WTC11 (cell line): ENCODE measurements around the gene SGIP1. TPM values are rescaled to one million over a fixed set of nuclear protein-coding genes. Genes with fewer than 3 reads are reported as not detected.
A peak's percentile ranks its signal among the peaks of the same experiment; 100 is the strongest.

ENCODE experiments used
- ATAC-seq: fragments of 200-7000 bp; cut with Tn5 transposase; 2 replicates; pipeline ENCODE4 v1.10.0; 2021; ENCODE audit warnings: mild to moderate bottlenecking, moderate library complexity
- CTCF ChIA-PET: fragments of 300-600 bp; sonication (Branson Sonifier 250); formaldehyde crosslinking; loops from one replicate; lab custom pipeline; 2021; ENCODE audit warnings: antibody characterized with exemption; lab: Charles Lee
- POLR2A ChIA-PET: fragments of 350-600 bp; sonication (Branson Sonifier 250); formaldehyde crosslinking; loops from one replicate; lab custom pipeline; 2021; ENCODE audit warnings: antibody characterized with exemption; lab: Charles Lee
- DNase-seq: peaks from one replicate; pipeline ENCODE4 v3.0.0; 2021; ENCODE audit warnings: low spot score
- H3K27ac Mint-ChIP-seq: 2 replicates; pipeline ENCODE4 v1.8.0; 2021; ENCODE audit warnings: mixed read lengths
- H3K27me3 Mint-ChIP-seq: 2 replicates; pipeline ENCODE4 v1.8.0; 2021; ENCODE audit warnings: low read depth, mild to moderate bottlenecking, moderate library complexity, mixed read lengths
- H3K36me3 Mint-ChIP-seq: 2 replicates; pipeline ENCODE4 v1.8.0; 2021; ENCODE audit warnings: mixed read lengths
- H3K4me1 Mint-ChIP-seq: 2 replicates; pipeline ENCODE4 v1.8.0; 2022; ENCODE audit warnings: mixed read lengths
- H3K4me3 Mint-ChIP-seq: 2 replicates; pipeline ENCODE4 v1.8.0; 2021; ENCODE audit warnings: mild to moderate bottlenecking, moderate library complexity, mixed read lengths
- H3K9me3 Mint-ChIP-seq: 2 replicates; pipeline ENCODE4 v1.8.0; 2021; ENCODE audit warnings: mixed read lengths
- E2F1 ChIP-seq: sonication (generic); formaldehyde crosslinking; IDR thresholded peaks from 2 replicates; pipeline ENCODE4 v1.8.0; 2022; ENCODE audit warnings: mild to moderate bottlenecking, missing genetic modification reagents
- ESRRA ChIP-seq: sonication (generic); formaldehyde crosslinking; IDR thresholded peaks from 2 replicates; pipeline ENCODE4 v1.8.1; 2022; ENCODE audit warnings: mild to moderate bottlenecking, missing genetic modification reagents, borderline replicate concordance
- FOXJ3 ChIP-seq: sonication (generic); formaldehyde crosslinking; IDR thresholded peaks from 2 replicates; pipeline ENCODE4 v1.9.0; 2021; ENCODE audit warnings: missing genetic modification reagents, mild to moderate bottlenecking, borderline replicate concordance
- FOXP1 ChIP-seq: sonication (generic); formaldehyde crosslinking; IDR thresholded peaks from 2 replicates; pipeline ENCODE4 v1.8.0; 2022; ENCODE audit warnings: missing genetic modification reagents, mild to moderate bottlenecking, moderate library complexity, borderline replicate concordance
- IRF2 ChIP-seq: sonication (generic); formaldehyde crosslinking; IDR thresholded peaks from 2 replicates; pipeline ENCODE4 v1.8.0; 2022; ENCODE audit warnings: low read depth, missing genetic modification reagents, borderline replicate concordance
- MXD4 ChIP-seq: fragments of 250-450 bp; sonication (Bioruptor Pico); IDR thresholded peaks from 2 replicates; pipeline ENCODE4 v1.8.0; 2021; ENCODE audit warnings: mild to moderate bottlenecking, moderate library complexity, borderline replicate concordance
- NFATC4 ChIP-seq: fragments of 250-450 bp; sonication (Bioruptor Pico); IDR thresholded peaks from 2 replicates; pipeline ENCODE4 v1.9.0; 2021; ENCODE audit warnings: mild to moderate bottlenecking
- PRDM15 ChIP-seq: sonication (generic); formaldehyde crosslinking; IDR thresholded peaks from 2 replicates; pipeline ENCODE4 v1.8.0; 2022; ENCODE audit warnings: missing genetic modification reagents
- PRRX2 ChIP-seq: fragments of 250-450 bp; sonication (Bioruptor Pico); IDR thresholded peaks from 2 replicates; pipeline ENCODE4 v1.8.0; 2021; ENCODE audit warnings: mild to moderate bottlenecking
- USF2 ChIP-seq: sonication (generic); formaldehyde crosslinking; IDR thresholded peaks from 2 replicates; pipeline ENCODE4 v1.8.1; 2023; ENCODE audit warnings: mild to moderate bottlenecking, missing genetic modification reagents, moderate library complexity
- ZBTB21 ChIP-seq: sonication (generic); formaldehyde crosslinking; IDR thresholded peaks from 2 replicates; pipeline ENCODE4 v1.8.1; 2023; ENCODE audit warnings: mild to moderate bottlenecking, missing genetic modification reagents, borderline replicate concordance
- ZBTB43 ChIP-seq: sonication (generic); formaldehyde crosslinking; IDR thresholded peaks from 2 replicates; pipeline ENCODE4 v1.8.1; 2023; ENCODE audit warnings: mild to moderate bottlenecking, missing genetic modification reagents
- ZNF317 ChIP-seq: sonication (generic); formaldehyde crosslinking; IDR thresholded peaks from 2 replicates; pipeline ENCODE4 v1.8.1; 2023; ENCODE audit warnings: low read depth, mild to moderate bottlenecking, moderate library complexity, missing genetic modification reagents, borderline replicate concordance
- total RNA-seq: library from RNA; stranded (reverse); gene quantifications from 3 replicates; pipeline ENCODE4 v1.2.3, GENCODE V29; 2021
- TF ChIP-seq, protein P1 (sequence below): sonication (generic); formaldehyde crosslinking; IDR thresholded peaks from 2 replicates; pipeline ENCODE4 v1.8.1; 2023; ENCODE audit warnings: mild to moderate bottlenecking, moderate library complexity, missing genetic modification reagents
- TF ChIP-seq, protein P2 (sequence below): sonication (generic); formaldehyde crosslinking; IDR thresholded peaks from 2 replicates; pipeline ENCODE4 v1.8.1; 2022; ENCODE audit warnings: mild to moderate bottlenecking, moderate library complexity, missing genetic modification reagents

Gene SGIP1
- total RNA-seq, 1 experiment from 2014 or later = 3.9 TPM

- TF ChIP-seq ZNF317 (CRISPR knock-in tag) (no peak), PRRX2 (no peak), ZBTB43 (CRISPR knock-in tag) (no peak), ZBTB21 (no peak), ESRRA (CRISPR knock-in tag) (no peak), MXD4 (no peak), IRF2 (CRISPR knock-in tag) (no peak), NFATC4 (CRISPR knock-in tag) (no peak), E2F1 (no peak)
- TF ChIP-seq, protein P1, sequence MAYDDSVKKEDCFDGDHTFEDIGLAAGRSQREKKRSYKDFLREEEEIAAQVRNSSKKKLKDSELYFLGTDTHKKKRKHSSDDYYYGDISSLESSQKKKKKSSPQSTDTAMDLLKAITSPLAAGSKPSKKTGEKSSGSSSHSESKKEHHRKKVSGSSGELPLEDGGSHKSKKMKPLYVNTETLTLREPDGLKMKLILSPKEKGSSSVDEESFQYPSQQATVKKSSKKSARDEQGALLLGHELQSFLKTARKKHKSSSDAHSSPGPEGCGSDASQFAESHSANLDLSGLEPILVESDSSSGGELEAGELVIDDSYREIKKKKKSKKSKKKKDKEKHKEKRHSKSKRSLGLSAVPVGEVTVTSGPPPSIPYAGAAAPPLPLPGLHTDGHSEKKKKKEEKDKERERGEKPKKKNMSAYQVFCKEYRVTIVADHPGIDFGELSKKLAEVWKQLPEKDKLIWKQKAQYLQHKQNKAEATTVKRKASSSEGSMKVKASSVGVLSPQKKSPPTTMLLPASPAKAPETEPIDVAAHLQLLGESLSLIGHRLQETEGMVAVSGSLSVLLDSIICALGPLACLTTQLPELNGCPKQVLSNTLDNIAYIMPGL (CRISPR knock-in tag) = no peak
- ChIA-PET CTCF (no interaction called here), POLR2A (interaction anchor here (0.6 kb wide), 1 partner anchor 1025 kb away, joined by 3 read pairs; no protein-coding TSS in a partner anchor)
- peaks cover 38% of the 10 kb centered on the region for H3K4me1 Mint-ChIP-seq
- H3K36me3 Mint-ChIP-seq = peaks cover 3% of the 10 kb centered on the region; the same call in 1 of the 2 replicates
- no peak overlapping the region for H3K27ac Mint-ChIP-seq
- H3K9me3 Mint-ChIP-seq = peaks cover 3% of the 10 kb centered on the region
- peak overlapping the region; percentile 97 for H3K4me3 Mint-ChIP-seq
- DNase-seq (no peak), ATAC-seq (no peak)
- H3K27me3 Mint-ChIP-seq = peaks cover 32% of the 10 kb centered on the region
These were observed 1.7 kb upstream of the SGIP1 start for GRCh38 chr1:66532214-66532613.

- no peaks in the 10 kb centered on the region for H3K9me3 Mint-ChIP-seq
- peak overlapping the region; percentile 97 for H3K4me3 Mint-ChIP-seq
- ChIA-PET POLR2A (interaction anchor here (0.6 to 1.1 kb wide), 2 partner anchors 19 to 1024 kb away, joined by 3 to 4 read pairs; no protein-coding TSS in a partner anchor), CTCF (interaction anchor here (0.6 to 1.4 kb wide), 3 partner anchors 19 to 193 kb away, joined by 3 to 5 read pairs (median 4); no protein-coding TSS in a partner anchor)
- peak; percentile 58 for DNase-seq
- H3K4me1 Mint-ChIP-seq = peaks cover 38% of the 10 kb centered on the region
- no peaks in the 10 kb centered on the region for H3K36me3 Mint-ChIP-seq
- H3K27me3 Mint-ChIP-seq = peaks cover 32% of the 10 kb centered on the region
- TF ChIP-seq PRDM15 (CRISPR knock-in tag) = no peak
- TF ChIP-seq USF2 (CRISPR knock-in tag) = 0 out of 2 replicates have a peak, but pooled peaks have one; percentile 27
- no peak for TF ChIP-seq FOXJ3 (CRISPR knock-in tag)
- TF ChIP-seq, protein P2, sequence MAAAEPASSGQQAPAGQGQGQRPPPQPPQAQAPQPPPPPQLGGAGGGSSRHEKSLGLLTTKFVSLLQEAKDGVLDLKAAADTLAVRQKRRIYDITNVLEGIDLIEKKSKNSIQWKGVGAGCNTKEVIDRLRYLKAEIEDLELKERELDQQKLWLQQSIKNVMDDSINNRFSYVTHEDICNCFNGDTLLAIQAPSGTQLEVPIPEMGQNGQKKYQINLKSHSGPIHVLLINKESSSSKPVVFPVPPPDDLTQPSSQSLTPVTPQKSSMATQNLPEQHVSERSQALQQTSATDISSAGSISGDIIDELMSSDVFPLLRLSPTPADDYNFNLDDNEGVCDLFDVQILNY (CRISPR knock-in tag) = 0 out of 2 replicates have a peak, but pooled peaks have one; percentile 31
- TF ChIP-seq FOXP1 = peak; percentile 55; the same call in 1 of the 2 replicates
- peak; percentile 50 for ATAC-seq
- no peak overlapping the region for H3K27ac Mint-ChIP-seq
These were observed 862 bp upstream of the SGIP1 start for GRCh38 chr1:66532798-66533783.
